Parathyroid adenoma (tissue), 2 donors: ENCODE measurements around the gene GMEB2.
"Not testable (repeated sequence)": the region's sequence is repeated elsewhere in the genome, so short reads cannot be mapped to it uniquely, and the experiment has no call there.

ENCODE experiments used
- H2AFZ ChIP-seq: fragments of 300-600 bp; sonication (generic); one replicate; pipeline ENCODE4 v1.7.0; 2017; ENCODE audit warnings: antibody characterized with exemption, mild to moderate bottlenecking
- H3K27ac ChIP-seq: fragments of 300-600 bp; sonication (generic); one replicate; pipeline ENCODE4 v1.7.0; 2017
- H3K27me3 ChIP-seq: fragments of 300-600 bp; sonication (generic); one replicate; pipeline ENCODE4 v1.7.0; 2017; ENCODE audit warnings: low read length; ENCODE audit not compliant: control insufficient read depth, insufficient read depth
- H3K36me3 ChIP-seq: fragments of 300-600 bp; sonication (generic); one replicate; pipeline ENCODE4 v1.7.0; 2017; ENCODE audit warnings: low read length; ENCODE audit not compliant: control insufficient read depth, insufficient read depth
- H3K4me1 ChIP-seq: fragments of 300-600 bp; sonication (generic); one replicate; pipeline ENCODE4 v1.7.0; 2017; ENCODE audit warnings: control low read depth
- H3K4me2 ChIP-seq: fragments of 300-600 bp; sonication (generic); one replicate; pipeline ENCODE4 v1.7.0; 2017; ENCODE audit warnings: low read length
- H3K4me3 ChIP-seq: fragments of 300-600 bp; sonication (generic); one replicate; pipeline ENCODE4 v1.7.0; 2017; ENCODE audit warnings: low read depth, low read length
- H3K79me2 ChIP-seq: fragments of 300-600 bp; sonication (generic); one replicate; pipeline ENCODE4 v1.7.0; 2017; ENCODE audit warnings: control low read depth
- H3K9ac ChIP-seq: fragments of 300-600 bp; sonication (generic); one replicate; pipeline ENCODE4 v1.7.0; 2017; ENCODE audit warnings: mild to moderate bottlenecking
- H3K9me3 ChIP-seq: fragments of 300-600 bp; sonication (generic); one replicate; pipeline ENCODE4 v1.7.0; 2017; ENCODE audit warnings: low read length; ENCODE audit not compliant: control insufficient read depth
- TF ChIP-seq, protein P1 (sequence below): fragments of 300-600 bp; sonication (generic); IDR thresholded peaks from one replicate; pipeline ENCODE4 v1.7.0; 2017; ENCODE audit warnings: antibody characterized with exemption, mild to moderate bottlenecking
- donor health status: primary hyperparathyroidism.

The GMEB2 gene

DNA sequence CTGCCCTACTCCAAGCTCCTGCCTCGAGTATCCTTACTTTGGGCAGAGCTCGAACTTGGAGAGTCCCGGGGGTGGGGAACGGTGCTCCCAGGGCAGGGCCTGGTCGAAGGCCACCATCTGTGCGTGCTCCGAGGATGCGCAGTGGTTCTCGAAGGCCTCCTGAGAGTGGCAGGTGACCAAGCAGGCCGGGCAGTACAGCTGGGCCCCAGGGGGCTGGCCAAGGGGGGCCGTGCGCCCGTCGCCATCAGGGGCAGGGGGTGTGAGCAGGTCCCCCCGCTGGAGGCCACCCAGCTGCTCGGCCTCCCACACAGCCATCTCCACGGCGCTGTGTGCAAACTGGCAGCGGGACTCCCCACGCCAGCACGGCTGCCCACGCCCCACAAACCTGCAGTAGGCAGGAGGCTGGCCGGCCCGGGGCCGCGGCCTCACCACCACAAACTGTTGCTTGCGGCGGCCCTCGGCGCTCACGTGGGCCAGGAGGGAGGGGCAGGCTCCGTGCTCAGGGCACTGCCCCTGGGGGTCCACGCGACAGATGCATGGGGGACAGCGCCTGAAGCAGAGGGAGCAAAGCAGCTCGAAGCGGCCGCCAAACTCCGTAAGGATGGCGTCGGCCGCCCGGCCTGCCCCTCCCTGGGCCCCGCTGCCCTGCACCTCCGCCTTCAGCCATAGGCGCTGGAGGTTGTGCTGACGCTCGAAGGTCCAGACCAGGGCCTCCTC is 54.7 kb downstream of the GMEB2 start:
- Histone ChIP-seq H3K79me2 (no peaks in the 10 kb centered on the region), H3K36me3 (no peaks in the 10 kb centered on the region), H3K27me3 (no peaks in the 10 kb centered on the region), H3K9ac (no peak overlapping the region), H3K4me3 (no peak overlapping the region), H3K4me2 (no peak overlapping the region), H3K4me1 (no peaks in the 10 kb centered on the region), H3K27ac (no peak overlapping the region), H2AFZ (no peak overlapping the region), H3K9me3 (no peaks in the 10 kb centered on the region)
- TF ChIP-seq, protein P1, sequence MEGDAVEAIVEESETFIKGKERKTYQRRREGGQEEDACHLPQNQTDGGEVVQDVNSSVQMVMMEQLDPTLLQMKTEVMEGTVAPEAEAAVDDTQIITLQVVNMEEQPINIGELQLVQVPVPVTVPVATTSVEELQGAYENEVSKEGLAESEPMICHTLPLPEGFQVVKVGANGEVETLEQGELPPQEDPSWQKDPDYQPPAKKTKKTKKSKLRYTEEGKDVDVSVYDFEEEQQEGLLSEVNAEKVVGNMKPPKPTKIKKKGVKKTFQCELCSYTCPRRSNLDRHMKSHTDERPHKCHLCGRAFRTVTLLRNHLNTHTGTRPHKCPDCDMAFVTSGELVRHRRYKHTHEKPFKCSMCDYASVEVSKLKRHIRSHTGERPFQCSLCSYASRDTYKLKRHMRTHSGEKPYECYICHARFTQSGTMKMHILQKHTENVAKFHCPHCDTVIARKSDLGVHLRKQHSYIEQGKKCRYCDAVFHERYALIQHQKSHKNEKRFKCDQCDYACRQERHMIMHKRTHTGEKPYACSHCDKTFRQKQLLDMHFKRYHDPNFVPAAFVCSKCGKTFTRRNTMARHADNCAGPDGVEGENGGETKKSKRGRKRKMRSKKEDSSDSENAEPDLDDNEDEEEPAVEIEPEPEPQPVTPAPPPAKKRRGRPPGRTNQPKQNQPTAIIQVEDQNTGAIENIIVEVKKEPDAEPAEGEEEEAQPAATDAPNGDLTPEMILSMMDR = no peak

GRCh38 chr20:63571087-63571478 is 55.8 kb downstream of the GMEB2 start:
- not testable (repeated sequence) for H3K9me3 ChIP-seq, H2AFZ ChIP-seq, H3K79me2 ChIP-seq, H3K4me2 ChIP-seq, H3K27me3 ChIP-seq, H3K4me3 ChIP-seq, H3K4me1 ChIP-seq, H3K36me3 ChIP-seq, H3K27ac ChIP-seq, H3K9ac ChIP-seq

- no peaks in the 10 kb centered on the region for H3K27me3 ChIP-seq
- no peaks in the 10 kb centered on the region for H3K79me2 ChIP-seq
- H3K27ac ChIP-seq = no peak overlapping the region
- no peak overlapping the region for H3K4me3 ChIP-seq
- H3K9me3 ChIP-seq = no peaks in the 10 kb centered on the region
- H3K36me3 ChIP-seq = no peaks in the 10 kb centered on the region
- H3K9ac ChIP-seq = no peak overlapping the region
- no peak overlapping the region for H2AFZ ChIP-seq
- no peak overlapping the region for H3K4me2 ChIP-seq
- no peaks in the 10 kb centered on the region for H3K4me1 ChIP-seq
- TF ChIP-seq, protein P1 = no peak
Measured at GRCh38 chr20:63570281-63571086, 56.4 kb downstream of the GMEB2 start.

GRCh38 chr20:63568986-63569949 is 57.6 kb downstream of the GMEB2 start:
- Histone ChIP-seq H3K9ac (no peak overlapping the region), H3K79me2 (no peaks in the 10 kb centered on the region), H3K4me3 (no peak overlapping the region), H3K27me3 (no peaks in the 10 kb centered on the region), H3K9me3 (no peaks in the 10 kb centered on the region), H3K4me2 (no peak overlapping the region), H3K27ac (no peak overlapping the region), H3K4me1 (no peaks in the 10 kb centered on the region), H3K36me3 (no peaks in the 10 kb centered on the region), H2AFZ (no peak overlapping the region)
- TF ChIP-seq, protein P1 = no peak
